ENCODE measurements around the gene ZNF775. TPM values are rescaled to one million over a fixed set of nuclear protein-coding genes. Genes with fewer than 3 reads are reported as not detected.

Gene ZNF775
- total and polyA plus RNA-seq, 2 of the 13 experiments (the other 11 are each of a cell fraction or from before 2014, with no cell fraction given) = 3.1 to 3.2 TPM

DNA sequence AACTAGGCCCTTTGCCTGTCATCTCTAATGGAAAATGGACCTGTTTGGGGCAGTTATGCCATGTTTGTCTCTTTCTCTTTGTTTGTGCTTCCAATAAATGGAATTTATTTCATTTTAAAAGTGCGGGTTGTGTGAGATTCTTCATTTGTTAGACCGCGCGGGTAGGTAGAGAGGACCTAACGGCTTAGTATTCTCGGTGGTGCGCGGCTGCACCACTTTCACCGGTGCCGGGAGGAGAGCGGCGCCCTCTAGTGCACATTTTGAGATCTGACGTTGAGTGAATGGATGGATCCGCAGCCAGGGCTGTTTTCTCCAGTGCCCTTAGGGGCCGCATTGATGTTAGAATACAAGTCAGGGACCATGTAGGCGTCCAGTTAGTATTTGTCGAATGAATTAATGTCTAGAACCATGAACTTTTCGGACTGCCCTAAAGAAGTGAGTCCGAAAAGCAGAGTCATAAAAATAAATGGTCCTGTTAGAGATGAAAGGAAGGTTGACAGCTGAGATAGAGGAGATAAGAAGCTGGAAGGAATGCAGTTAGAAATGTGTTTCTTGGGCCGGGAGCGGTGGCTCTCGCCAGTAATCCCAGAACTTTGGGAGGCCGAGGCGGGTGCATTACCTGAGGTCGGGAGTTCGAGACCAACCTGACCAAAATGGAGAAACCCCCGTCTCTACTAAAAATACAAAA is 42.0 kb downstream of the ZNF775 start (continued):
- 0 out of 2 replicates have a peak, but pooled peaks have one; percentile 18 for TF ChIP-seq MED1 (CRISPR knock-in tag; IDR thresholded peaks at IDR 0.05)
- 0 out of 2 replicates have a peak, but pooled peaks have one; percentile 23 for TF ChIP-seq KAT8 (CRISPR knock-in tag; IDR thresholded peaks at IDR 0.05)
- peak; percentile 34 for TF ChIP-seq TEAD3 (CRISPR knock-in tag; optimal IDR thresholded peaks at IDR 0.05; ENCODE audit: borderline replicate concordance)
- no peak for TF ChIP-seq ZNF644 (CRISPR knock-in tag; IDR thresholded peaks at IDR 0.05; ENCODE audit: low read depth)
- TF ChIP-seq, protein P1, sequence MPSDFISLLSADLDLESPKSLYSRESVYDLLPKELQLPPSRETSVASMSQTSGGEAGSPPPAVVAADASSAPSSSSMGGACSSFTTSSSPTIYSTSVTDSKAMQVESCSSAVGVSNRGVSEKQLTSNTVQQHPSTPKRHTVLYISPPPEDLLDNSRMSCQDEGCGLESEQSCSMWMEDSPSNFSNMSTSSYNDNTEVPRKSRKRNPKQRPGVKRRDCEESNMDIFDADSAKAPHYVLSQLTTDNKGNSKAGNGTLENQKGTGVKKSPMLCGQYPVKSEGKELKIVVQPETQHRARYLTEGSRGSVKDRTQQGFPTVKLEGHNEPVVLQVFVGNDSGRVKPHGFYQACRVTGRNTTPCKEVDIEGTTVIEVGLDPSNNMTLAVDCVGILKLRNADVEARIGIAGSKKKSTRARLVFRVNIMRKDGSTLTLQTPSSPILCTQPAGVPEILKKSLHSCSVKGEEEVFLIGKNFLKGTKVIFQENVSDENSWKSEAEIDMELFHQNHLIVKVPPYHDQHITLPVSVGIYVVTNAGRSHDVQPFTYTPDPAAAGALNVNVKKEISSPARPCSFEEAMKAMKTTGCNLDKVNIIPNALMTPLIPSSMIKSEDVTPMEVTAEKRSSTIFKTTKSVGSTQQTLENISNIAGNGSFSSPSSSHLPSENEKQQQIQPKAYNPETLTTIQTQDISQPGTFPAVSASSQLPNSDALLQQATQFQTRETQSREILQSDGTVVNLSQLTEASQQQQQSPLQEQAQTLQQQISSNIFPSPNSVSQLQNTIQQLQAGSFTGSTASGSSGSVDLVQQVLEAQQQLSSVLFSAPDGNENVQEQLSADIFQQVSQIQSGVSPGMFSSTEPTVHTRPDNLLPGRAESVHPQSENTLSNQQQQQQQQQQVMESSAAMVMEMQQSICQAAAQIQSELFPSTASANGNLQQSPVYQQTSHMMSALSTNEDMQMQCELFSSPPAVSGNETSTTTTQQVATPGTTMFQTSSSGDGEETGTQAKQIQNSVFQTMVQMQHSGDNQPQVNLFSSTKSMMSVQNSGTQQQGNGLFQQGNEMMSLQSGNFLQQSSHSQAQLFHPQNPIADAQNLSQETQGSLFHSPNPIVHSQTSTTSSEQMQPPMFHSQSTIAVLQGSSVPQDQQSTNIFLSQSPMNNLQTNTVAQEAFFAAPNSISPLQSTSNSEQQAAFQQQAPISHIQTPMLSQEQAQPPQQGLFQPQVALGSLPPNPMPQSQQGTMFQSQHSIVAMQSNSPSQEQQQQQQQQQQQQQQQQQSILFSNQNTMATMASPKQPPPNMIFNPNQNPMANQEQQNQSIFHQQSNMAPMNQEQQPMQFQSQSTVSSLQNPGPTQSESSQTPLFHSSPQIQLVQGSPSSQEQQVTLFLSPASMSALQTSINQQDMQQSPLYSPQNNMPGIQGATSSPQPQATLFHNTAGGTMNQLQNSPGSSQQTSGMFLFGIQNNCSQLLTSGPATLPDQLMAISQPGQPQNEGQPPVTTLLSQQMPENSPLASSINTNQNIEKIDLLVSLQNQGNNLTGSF (CRISPR knock-in tag; IDR thresholded peaks at IDR 0.05) = no peak
- 0 out of 2 replicates have a peak, but pooled peaks have one; percentile 42 for TF ChIP-seq ERF (CRISPR knock-in tag; IDR thresholded peaks at IDR 0.05)
- peak; percentile 39; the same call in 1 of the 2 replicates for TF ChIP-seq ZBTB7B (CRISPR knock-in tag; IDR thresholded peaks at IDR 0.05)
- TF ChIP-seq, protein P2, sequence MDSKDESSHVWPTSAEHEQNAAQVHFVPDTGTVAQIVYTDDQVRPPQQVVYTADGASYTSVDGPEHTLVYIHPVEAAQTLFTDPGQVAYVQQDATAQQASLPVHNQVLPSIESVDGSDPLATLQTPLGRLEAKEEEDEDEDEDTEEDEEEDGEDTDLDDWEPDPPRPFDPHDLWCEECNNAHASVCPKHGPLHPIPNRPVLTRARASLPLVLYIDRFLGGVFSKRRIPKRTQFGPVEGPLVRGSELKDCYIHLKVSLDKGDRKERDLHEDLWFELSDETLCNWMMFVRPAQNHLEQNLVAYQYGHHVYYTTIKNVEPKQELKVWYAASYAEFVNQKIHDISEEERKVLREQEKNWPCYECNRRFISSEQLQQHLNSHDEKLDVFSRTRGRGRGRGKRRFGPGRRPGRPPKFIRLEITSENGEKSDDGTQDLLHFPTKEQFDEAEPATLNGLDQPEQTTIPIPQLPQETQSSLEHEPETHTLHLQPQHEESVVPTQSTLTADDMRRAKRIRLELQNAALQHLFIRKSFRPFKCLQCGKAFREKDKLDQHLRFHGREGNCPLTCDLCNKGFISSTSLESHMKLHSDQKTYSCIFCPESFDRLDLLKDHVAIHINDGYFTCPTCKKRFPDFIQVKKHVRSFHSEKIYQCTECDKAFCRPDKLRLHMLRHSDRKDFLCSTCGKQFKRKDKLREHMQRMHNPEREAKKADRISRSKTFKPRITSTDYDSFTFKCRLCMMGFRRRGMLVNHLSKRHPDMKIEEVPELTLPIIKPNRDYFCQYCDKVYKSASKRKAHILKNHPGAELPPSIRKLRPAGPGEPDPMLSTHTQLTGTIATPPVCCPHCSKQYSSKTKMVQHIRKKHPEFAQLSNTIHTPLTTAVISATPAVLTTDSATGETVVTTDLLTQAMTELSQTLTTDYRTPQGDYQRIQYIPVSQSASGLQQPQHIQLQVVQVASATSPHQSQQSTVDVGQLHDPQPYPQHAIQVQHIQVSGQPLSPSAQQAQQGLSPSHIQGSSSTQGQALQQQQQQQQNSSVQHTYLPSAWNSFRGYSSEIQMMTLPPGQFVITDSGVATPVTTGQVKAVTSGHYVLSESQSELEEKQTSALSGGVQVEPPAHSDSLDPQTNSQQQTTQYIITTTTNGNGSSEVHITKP (CRISPR knock-in tag; IDR thresholded peaks at IDR 0.05; ENCODE audit: low read depth) = peak; percentile 72; the same call in 1 of the 2 replicates
- TF ChIP-seq, protein P3, sequence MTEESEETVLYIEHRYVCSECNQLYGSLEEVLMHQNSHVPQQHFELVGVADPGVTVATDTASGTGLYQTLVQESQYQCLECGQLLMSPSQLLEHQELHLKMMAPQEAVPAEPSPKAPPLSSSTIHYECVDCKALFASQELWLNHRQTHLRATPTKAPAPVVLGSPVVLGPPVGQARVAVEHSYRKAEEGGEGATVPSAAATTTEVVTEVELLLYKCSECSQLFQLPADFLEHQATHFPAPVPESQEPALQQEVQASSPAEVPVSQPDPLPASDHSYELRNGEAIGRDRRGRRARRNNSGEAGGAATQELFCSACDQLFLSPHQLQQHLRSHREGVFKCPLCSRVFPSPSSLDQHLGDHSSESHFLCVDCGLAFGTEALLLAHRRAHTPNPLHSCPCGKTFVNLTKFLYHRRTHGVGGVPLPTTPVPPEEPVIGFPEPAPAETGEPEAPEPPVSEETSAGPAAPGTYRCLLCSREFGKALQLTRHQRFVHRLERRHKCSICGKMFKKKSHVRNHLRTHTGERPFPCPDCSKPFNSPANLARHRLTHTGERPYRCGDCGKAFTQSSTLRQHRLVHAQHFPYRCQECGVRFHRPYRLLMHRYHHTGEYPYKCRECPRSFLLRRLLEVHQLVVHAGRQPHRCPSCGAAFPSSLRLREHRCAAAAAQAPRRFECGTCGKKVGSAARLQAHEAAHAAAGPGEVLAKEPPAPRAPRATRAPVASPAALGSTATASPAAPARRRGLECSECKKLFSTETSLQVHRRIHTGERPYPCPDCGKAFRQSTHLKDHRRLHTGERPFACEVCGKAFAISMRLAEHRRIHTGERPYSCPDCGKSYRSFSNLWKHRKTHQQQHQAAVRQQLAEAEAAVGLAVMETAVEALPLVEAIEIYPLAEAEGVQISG (CRISPR knock-in tag; IDR thresholded peaks at IDR 0.05) = peak; percentile 93
- 0 out of 2 replicates have a peak, but pooled peaks have one; percentile 51 for TF ChIP-seq SSRP1 (CRISPR knock-in tag; IDR thresholded peaks at IDR 0.05)
- no peak for TF ChIP-seq KLF6 (CRISPR knock-in tag; IDR thresholded peaks at IDR 0.05)
- TF ChIP-seq REPIN1 (CRISPR knock-in tag; IDR thresholded peaks at IDR 0.05; ENCODE audit: borderline replicate concordance, low read depth) = peak; percentile 27; the same call in 1 of the 2 replicates
- 0 out of 2 replicates have a peak, but pooled peaks have one; percentile 49 for TF ChIP-seq ARNT2 (CRISPR knock-in tag; IDR thresholded peaks at IDR 0.05; ENCODE audit: low read depth)
- 0 out of 2 replicates have a peak, but pooled peaks have one; percentile 34 for TF ChIP-seq KMT2B (CRISPR knock-in tag; IDR thresholded peaks at IDR 0.05)
- peak; percentile 31; the same call in 1 of the 2 replicates for TF ChIP-seq ZMYM4 (CRISPR knock-in tag; IDR thresholded peaks at IDR 0.05)
- peak; percentile 48; the same call in 1 of the 2 replicates for TF ChIP-seq ATF1 (CRISPR knock-in tag; IDR thresholded peaks at IDR 0.05)
- peak; percentile 93 for TF ChIP-seq GZF1 (CRISPR knock-in tag; IDR thresholded peaks at IDR 0.05)
